Measurements from ENCODE around the gene SCG5. TPM values are rescaled to one million over a fixed set of nuclear protein-coding genes. Genes with fewer than 3 reads are reported as not detected.
"Not testable (repeated sequence)": the region's sequence is repeated elsewhere in the genome, so short reads cannot be mapped to it uniquely, and the experiment has no call there.

The SCG5 gene
- polyA plus RNA-seq = under 1 TPM in 1 of 3 donors, not detected in 2; 0.45 TPM

GRCh38 chr15:32641517-32642059, at the start of gene SCG5:
TSS of gene SCG5 (plus strand) at chr15:32641710. CDS start at chr15:32643593, 1,883 bp downstream.
- Mint-ChIP-seq H3K4me3 (peak within 1 kb of the TSS in 3 of 5 donors; percentile 13 to 64 (median 49)), H3K27me3 (ENCODE audit: low read depth in 3 of 3) (peaks cover 0 to 3% (median 0%) of the 10 kb centered on the region in 3 donors), H3K9me3 (no peaks in the 10 kb centered on the region), H3K4me1 (no peaks in the 10 kb centered on the region), H3K27ac (no peak within 1 kb of the TSS), H3K36me3 (peaks cover 0 to 6% (median 6%) of the 10 kb centered on the region in 3 donors)
- DNase-seq = no peak

DNA sequence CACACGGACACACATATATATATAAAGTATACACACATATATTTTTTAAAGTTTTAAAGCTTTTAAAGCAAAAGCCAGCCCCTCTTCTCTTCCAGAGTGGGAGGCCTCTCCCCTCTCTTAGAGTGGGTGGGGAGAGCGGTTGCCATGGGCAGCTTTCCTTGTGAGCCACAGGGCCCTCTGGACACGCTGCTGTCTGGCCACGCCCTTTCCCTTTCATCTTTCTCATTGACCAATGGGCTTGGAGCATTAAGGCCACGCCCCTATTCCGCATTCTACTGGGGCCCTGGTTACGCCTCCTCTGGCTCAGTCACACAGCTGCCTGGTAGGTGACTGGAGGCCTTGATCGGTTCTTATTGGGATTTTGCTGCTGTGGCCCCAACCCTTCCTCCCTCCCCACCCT, 48.4 kb upstream of the SCG5 start, which contains the start of gene GOLGA8N:
TSS of gene GOLGA8N (plus strand) at position 306 of the 400 bp plus-strand sequence.
- H3K4me1 Mint-ChIP-seq; DNase-seq; H3K27me3 Mint-ChIP-seq (ENCODE audit: low read depth in 3 of 3); H3K9me3 Mint-ChIP-seq; H3K27ac Mint-ChIP-seq; H3K36me3 Mint-ChIP-seq; H3K4me3 Mint-ChIP-seq: not testable (repeated sequence)

GRCh38 chr15:32609518-32609917, 32.0 kb upstream of the SCG5 start:
- not testable (repeated sequence) for H3K27me3 Mint-ChIP-seq (ENCODE audit: low read depth in 3 of 3); DNase-seq; H3K9me3 Mint-ChIP-seq; H3K4me1 Mint-ChIP-seq; H3K27ac Mint-ChIP-seq; H3K36me3 Mint-ChIP-seq; H3K4me3 Mint-ChIP-seq

GRCh38 chr15:32610719-32611118, 30.8 kb upstream of the SCG5 start:
- H3K27ac Mint-ChIP-seq = not testable (repeated sequence)

GRCh38 chr15:32614712-32615050, 26.8 kb upstream of the SCG5 start:
- Mint-ChIP-seq H3K4me3 (peak overlapping the region; percentile 90 to 97 (median 91)), H3K4me1 (peaks cover 20 to 40% of the 10 kb centered on the region in 2 donors), H3K27ac (peak overlapping the region; percentile 90 to 98 (median 94))
- H3K36me3 Mint-ChIP-seq; H3K9me3 Mint-ChIP-seq; H3K27me3 Mint-ChIP-seq (ENCODE audit: low read depth in 3 of 3); DNase-seq: not testable (repeated sequence)

More at GRCh38 chr15:32610719-32611118, 30.8 kb upstream of the SCG5 start:
- peak in 2 of 3 donors; percentile 31 to 38 for DNase-seq
- H3K9me3 Mint-ChIP-seq; H3K36me3 Mint-ChIP-seq; H3K27me3 Mint-ChIP-seq (ENCODE audit: low read depth in 3 of 3); H3K4me3 Mint-ChIP-seq: not testable (repeated sequence)
- peaks cover 11 to 21% of the 10 kb centered on the region in 2 donors for H3K4me1 Mint-ChIP-seq

DNA sequence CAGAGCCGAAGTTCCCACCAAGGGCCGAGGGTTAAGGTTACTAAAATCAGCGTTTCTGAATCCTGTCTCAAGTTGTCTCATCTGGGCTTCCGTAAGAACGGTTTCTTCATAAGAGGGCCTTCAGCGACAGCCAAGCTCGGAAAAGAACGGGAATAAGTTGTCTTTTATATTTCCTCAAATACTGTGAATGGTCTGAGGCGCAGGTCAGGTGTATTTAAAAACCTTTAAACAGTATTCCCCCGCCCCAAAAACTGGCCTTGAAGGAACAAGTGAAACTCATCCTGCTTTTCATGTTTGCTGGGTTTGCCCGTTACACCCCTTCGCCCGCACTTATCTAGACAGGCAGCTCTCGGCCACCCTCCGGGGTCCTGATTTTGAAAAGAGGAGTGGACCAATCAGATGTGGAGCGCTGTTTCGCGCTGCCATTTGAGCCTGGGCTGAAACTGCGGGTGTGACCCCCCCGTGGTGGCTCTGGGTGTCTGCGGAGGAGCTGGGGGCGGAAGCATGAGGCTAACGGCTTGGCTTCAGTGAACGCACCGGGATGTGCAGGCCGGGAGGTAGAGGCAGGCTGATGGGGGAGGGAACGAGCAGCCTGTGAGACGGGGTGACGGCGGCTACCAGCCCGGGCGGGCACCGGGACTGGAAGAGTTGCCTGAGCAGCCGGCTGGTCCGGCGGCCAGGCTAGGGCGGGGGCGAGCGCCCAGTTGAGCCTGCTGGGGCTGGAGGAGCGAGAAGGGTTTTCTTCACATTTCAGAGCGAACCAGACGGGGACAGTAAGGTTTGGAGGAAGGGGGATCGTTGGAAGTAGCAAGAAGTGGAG, 26.2 kb upstream of the SCG5 start, which contains the start of gene ARHGAP11A:
TSS of gene ARHGAP11A (plus strand) at position 454 of the 820 bp plus-strand sequence. CDS start 708 bp downstream, outside the sequence.
- not testable (repeated sequence) for H3K36me3 Mint-ChIP-seq; H3K27me3 Mint-ChIP-seq (ENCODE audit: low read depth in 3 of 3); H3K9me3 Mint-ChIP-seq
- Mint-ChIP-seq H3K4me1 (peaks cover 20 to 40% of the 10 kb centered on the region in 2 donors), H3K27ac (peak within 1 kb of the TSS; percentile 90 to 98 (median 94)), H3K4me3 (peak within 1 kb of the TSS; percentile 90 to 97 (median 91))
- peak; percentile 84 to 89 (median 88) for DNase-seq

- H3K4me3 Mint-ChIP-seq = peak overlapping the region; percentile 90 to 97 (median 91)
- H3K9me3 Mint-ChIP-seq; H3K36me3 Mint-ChIP-seq; H3K27me3 Mint-ChIP-seq (ENCODE audit: low read depth in 3 of 3): not testable (repeated sequence)
- DNase-seq = peak; percentile 12 to 40 (median 24)
- peaks cover 18 to 40% of the 10 kb centered on the region in 2 donors for H3K4me1 Mint-ChIP-seq
- peak overlapping the region; percentile 81 to 98 (median 94) for H3K27ac Mint-ChIP-seq
Measured at GRCh38 chr15:32615871-32616426, 25.6 kb upstream of the SCG5 start.

DNA sequence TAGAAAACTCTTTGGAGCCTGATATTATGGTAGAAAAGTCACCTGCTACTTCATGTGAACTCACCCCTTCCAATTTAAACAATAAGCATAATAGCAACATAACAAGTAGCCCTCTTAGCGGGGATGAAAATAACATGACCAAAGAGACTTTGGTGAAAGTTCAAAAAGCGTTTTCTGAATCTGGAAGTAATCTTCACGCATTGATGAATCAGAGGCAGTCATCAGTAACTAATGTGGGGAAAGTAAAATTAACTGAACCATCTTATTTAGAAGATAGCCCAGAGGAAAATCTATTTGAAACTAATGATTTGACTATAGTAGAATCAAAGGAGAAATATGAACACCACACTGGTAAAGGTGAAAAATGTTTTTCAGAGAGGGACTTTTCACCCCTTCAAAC, 5.1 kb upstream of the SCG5 start:
- peaks cover 0 to 16% (median 16%) of the 10 kb centered on the region in 3 donors for H3K36me3 Mint-ChIP-seq
- no peak overlapping the region for H3K27ac Mint-ChIP-seq
- no peaks in the 10 kb centered on the region for H3K4me1 Mint-ChIP-seq
- DNase-seq = no peak
- peaks cover 0 to 3% (median 0%) of the 10 kb centered on the region in 3 donors for H3K27me3 Mint-ChIP-seq (ENCODE audit: low read depth in 3 of 3)
- no peak overlapping the region for H3K4me3 Mint-ChIP-seq
- no peaks in the 10 kb centered on the region for H3K9me3 Mint-ChIP-seq

DNA sequence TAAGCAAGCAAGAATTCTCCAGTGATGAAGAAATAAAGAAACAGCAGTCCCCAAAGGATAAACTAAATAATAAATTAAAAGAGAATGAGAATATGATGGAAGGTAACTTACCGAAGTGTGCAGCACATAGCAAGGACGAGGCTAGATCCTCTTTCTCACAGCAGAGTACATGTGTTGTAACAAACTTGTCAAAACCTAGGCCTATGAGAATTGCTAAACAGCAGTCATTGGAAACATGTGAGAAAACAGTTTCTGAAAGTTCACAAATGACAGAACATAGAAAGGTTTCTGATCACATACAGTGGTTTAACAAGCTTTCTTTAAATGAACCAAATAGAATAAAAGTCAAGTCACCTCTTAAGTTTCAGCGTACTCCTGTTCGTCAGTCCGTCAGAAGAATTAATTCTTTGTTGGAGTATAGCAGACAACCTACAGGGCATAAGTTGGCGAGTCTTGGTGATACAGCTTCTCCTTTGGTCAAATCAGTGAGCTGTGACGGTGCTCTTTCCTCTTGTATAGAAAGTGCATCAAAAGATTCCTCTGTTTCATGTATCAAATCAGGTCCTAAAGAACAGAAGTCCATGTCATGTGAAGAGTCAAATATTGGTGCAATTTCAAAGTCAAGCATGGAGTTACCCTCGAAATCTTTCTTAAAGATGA, 4.5 kb upstream of the SCG5 start:
- peaks cover 0 to 16% (median 16%) of the 10 kb centered on the region in 3 donors for H3K36me3 Mint-ChIP-seq
- DNase-seq = no peak
- peaks cover 0 to 3% (median 0%) of the 10 kb centered on the region in 3 donors for H3K27me3 Mint-ChIP-seq (ENCODE audit: low read depth in 3 of 3)
- peak overlapping the region in 1 of 6 donors; percentile 11 for H3K27ac Mint-ChIP-seq
- no peak overlapping the region for H3K4me3 Mint-ChIP-seq
- no peaks in the 10 kb centered on the region for H3K9me3 Mint-ChIP-seq
- no peaks in the 10 kb centered on the region for H3K4me1 Mint-ChIP-seq

DNA sequence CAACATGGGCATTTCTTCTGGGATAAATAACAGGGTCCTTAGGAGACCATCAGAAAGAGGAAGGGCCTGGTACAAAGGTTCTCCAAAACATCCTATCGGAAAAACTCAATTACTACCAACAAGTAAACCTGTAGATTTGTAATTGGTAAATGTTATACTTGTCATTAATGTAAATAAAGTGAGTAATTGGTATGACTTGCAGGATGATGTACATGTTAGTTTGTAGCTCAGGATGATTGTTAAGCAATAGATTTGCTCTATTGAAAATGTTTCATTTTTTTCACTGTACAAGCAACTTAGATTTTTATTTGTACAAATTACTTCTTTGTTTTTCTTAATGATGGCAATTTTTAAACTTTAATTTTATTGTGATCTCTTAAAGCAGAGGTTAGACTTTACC, 3.8 kb upstream of the SCG5 start:
- H3K36me3 Mint-ChIP-seq = peaks cover 0 to 16% (median 16%) of the 10 kb centered on the region in 3 donors

GRCh38 chr15:32642667-32643435, 1.3 kb downstream of the SCG5 start:
- H3K9me3 Mint-ChIP-seq = no peaks in the 10 kb centered on the region
- no peak overlapping the region for H3K4me3 Mint-ChIP-seq
- H3K36me3 Mint-ChIP-seq = peaks cover 0 to 4% (median 0%) of the 10 kb centered on the region in 3 donors
- H3K4me1 Mint-ChIP-seq = no peaks in the 10 kb centered on the region
- DNase-seq = no peak
- no peak overlapping the region for H3K27ac Mint-ChIP-seq
- peaks cover 0 to 3% (median 0%) of the 10 kb centered on the region in 3 donors for H3K27me3 Mint-ChIP-seq (ENCODE audit: low read depth in 3 of 3)

More for the DNA sequence above, 3.8 kb upstream of the SCG5 start:
- no peak overlapping the region for H3K27ac Mint-ChIP-seq
- no peak overlapping the region for H3K4me3 Mint-ChIP-seq
- H3K4me1 Mint-ChIP-seq = no peaks in the 10 kb centered on the region
- H3K9me3 Mint-ChIP-seq = no peaks in the 10 kb centered on the region
- H3K27me3 Mint-ChIP-seq (ENCODE audit: low read depth in 3 of 3) = peaks cover 0 to 3% (median 0%) of the 10 kb centered on the region in 3 donors
- DNase-seq = no peak

DNA sequence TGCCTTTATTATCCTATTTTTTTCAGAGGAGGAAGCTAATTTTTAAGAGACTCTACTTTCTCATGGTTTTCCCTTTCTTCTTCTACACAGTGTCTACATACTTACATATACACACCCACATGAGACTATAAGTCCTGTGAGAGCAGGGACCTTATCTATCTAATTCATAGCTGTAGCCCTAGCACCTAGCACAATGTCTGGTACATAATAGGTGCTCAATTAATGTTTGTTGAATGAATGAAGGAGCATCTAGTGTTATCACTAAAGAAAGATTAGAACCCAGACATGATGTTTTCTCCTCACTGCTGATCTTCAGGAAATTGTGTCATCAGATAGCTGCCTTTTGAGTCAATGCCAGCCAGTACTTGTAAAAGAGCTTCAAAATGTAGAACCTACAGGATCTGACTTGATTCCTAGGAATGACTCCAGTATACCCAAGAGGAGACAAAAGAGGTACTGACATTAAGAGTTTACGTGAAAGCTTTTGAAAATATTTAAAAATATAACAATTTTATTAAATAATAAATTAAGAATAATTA, 2.5 kb downstream of the SCG5 start:
- Mint-ChIP-seq H3K4me3 (no peak overlapping the region), H3K9me3 (no peaks in the 10 kb centered on the region), H3K27ac (no peak overlapping the region), H3K36me3 (peaks cover 0 to 4% (median 0%) of the 10 kb centered on the region in 3 donors), H3K4me1 (no peaks in the 10 kb centered on the region), H3K27me3 (ENCODE audit: low read depth in 3 of 3) (peaks cover 0 to 3% (median 0%) of the 10 kb centered on the region in 3 donors)
- no peak for DNase-seq

DNA sequence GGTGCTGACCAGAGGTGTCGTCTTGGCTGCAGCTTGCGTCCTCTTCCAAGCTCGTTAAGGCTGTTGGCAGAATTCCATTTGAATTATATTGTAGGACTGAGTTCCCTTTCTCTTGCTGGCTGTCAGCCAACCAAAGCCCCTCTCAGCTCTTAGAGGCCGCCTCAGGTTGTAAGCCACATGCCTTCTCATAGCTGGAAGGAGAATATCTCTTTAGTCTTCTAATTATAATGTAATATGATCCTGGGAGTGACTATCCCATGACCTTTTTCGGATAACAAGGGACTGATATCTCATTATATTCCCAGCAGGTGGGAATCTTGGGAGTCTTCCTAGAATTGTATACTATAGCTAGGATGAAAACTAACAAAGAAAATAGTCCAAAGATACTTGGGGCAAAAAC, 4.8 kb downstream of the SCG5 start:
- H3K36me3 Mint-ChIP-seq = no peaks in the 10 kb centered on the region
- no peaks in the 10 kb centered on the region for H3K9me3 Mint-ChIP-seq
- H3K4me1 Mint-ChIP-seq = peaks cover under 1% of the 10 kb centered on the region in 2 donors
- no peak for DNase-seq
- H3K27me3 Mint-ChIP-seq (ENCODE audit: low read depth in 3 of 3) = peaks cover 0 to 2% (median 0%) of the 10 kb centered on the region in 3 donors
- no peak overlapping the region for H3K27ac Mint-ChIP-seq
- H3K4me3 Mint-ChIP-seq = no peak overlapping the region
